Loucy (cell line): ENCODE results near the gene FBXL19.

Experiments used
- CTCF ChIP-seq: fragments of 200-600 bp; sonication (generic); conservative IDR thresholded peaks from 2 replicates; pipeline ENCODE4 v1.5.1; 2014; ENCODE audit warnings: mild to moderate bottlenecking, antibody characterized with exemption, low read length
- EZH2phosphoT487 ChIP-seq: fragments of 200-600 bp; IDR thresholded peaks from 2 replicates; pipeline ENCODE4 v1.6.1; 2018; ENCODE audit warnings: antibody characterized with exemption, mild to moderate bottlenecking, moderate library complexity, borderline replicate concordance

- no peak for TF ChIP-seq CTCF
- no peak for TF ChIP-seq EZH2phosphoT487
Measured at GRCh38 chr16:30951193-30951592, 27.8 kb downstream of the FBXL19 start.
